ENCODE results near the gene CYGB. TPM values are rescaled to one million over a fixed set of nuclear protein-coding genes. Genes with fewer than 3 reads are reported as not detected.

CYGB gene
- total and polyA plus RNA-seq, 9 of the 15 experiments (the other 6 are each of a cell fraction or from before 2014, with no cell fraction given) = 0.08 to 0.95 (median 0.18) TPM; not detected in 5

GRCh38 chr17:76540381-76541300 is 3.1 kb upstream of the CYGB start:
- 17% methylated on average over 24 of the region's 27 CpGs for WGBS (ENCODE audit: insufficient coverage, low coverage, missing lambda C conversion rate)
- H3K27ac ChIP-seq (ENCODE audit: extremely low read depth, low read depth, low read length) = peak overlapping the region; percentile 65
- POLR2A ChIA-PET = interaction anchor here (0.6 to 3.0 kb wide), 10 partner anchors 11 to 120 kb away, joined by 3 to 26 read pairs (median 4); no protein-coding TSS in a partner anchor
- TF ChIP-seq HDAC2 (IDR thresholded peaks at IDR 0.05) (peak; percentile 31; the same call in 1 of the 2 replicates), SMARCE1 (IDR thresholded peaks at IDR 0.05) (0 out of 2 replicates have a peak, but pooled peaks have one; percentile 14), PHB2 (IDR thresholded peaks at IDR 0.05; ENCODE audit: low read depth) (no peak), HDGF (IDR thresholded peaks at IDR 0.05) (peak; percentile 59), PHB (CRISPR knock-in tag; IDR thresholded peaks at IDR 0.05) (no peak), CUX1 (CRISPR knock-in tag; IDR thresholded peaks at IDR 0.05) (no peak), VEZF1 (CRISPR knock-in tag; IDR thresholded peaks at IDR 0.05) (peak; percentile 83), SIRT6 (IDR thresholded peaks at IDR 0.05; ENCODE audit: low read depth, low read length) (no peak), RB1 (IDR thresholded peaks at IDR 0.05; ENCODE audit: low read depth) (no peak), ZFPM2 (CRISPR knock-in tag; IDR thresholded peaks at IDR 0.05) (no peak), NFRKB (IDR thresholded peaks at IDR 0.05; ENCODE audit: low read depth) (peak; percentile 50; the same call in 1 of the 2 replicates), HNRNPUL1 (IDR thresholded peaks at IDR 0.05; ENCODE audit: low read length) (no peak), NFE2 (IDR thresholded peaks at IDR 0.05; ENCODE audit: low read depth) (peak; percentile 10; the same call in 1 of the 2 replicates), GTF2E2 (tag; IDR thresholded peaks at IDR 0.05) (no peak), ESRRA (IDR thresholded peaks at IDR 0.05; ENCODE audit: borderline replicate concordance, low read depth) (peak; percentile 27; the same call in 1 of the 2 replicates), TCF15 (CRISPR knock-in tag; IDR thresholded peaks at IDR 0.05) (no peak), POLR2A (conservative IDR thresholded peaks at IDR 0.05) (peak; percentile 64)

More at GRCh38 chr17:76540381-76541300, 3.1 kb upstream of the CYGB start:
- CTCF ChIA-PET (ENCODE audit: low intra/inter-chr PET ratio) = interaction anchor here (0.6 to 1.0 kb wide), 3 partner anchors 15 to 141 kb away, joined by 3 to 5 read pairs (median 3); no protein-coding TSS in a partner anchor
- peak overlapping the region; percentile 55 to 89 for H3K9ac ChIP-seq (ENCODE audit: insufficient read depth in 1 of 2, low read depth in 2 of 2, low read length in 2 of 2)
- ATAC-seq (peak; percentile 100), DNase-seq (ENCODE audit: extremely low read depth in 1 of 4, low spot score in 3 of 4) (peak; percentile 97 to 98 (median 98)), FAIRE-seq (peak; percentile 100)
- no peaks in the 10 kb centered on the region for H3K9me1 ChIP-seq (ENCODE audit: control insufficient read depth, insufficient read depth, low read length)
- H3K4me2 ChIP-seq (ENCODE audit: insufficient read depth, low read length) = peak overlapping the region; percentile 74
- in situ Hi-C loops (cut with MboI) (no loop called here), intact Hi-C loops (cut with micrococcal nuclease) (no loop called here)
- H4K20me1 ChIP-seq (replicated peaks; ENCODE audit: control insufficient read depth, insufficient read depth, low read length) = no peaks in the 10 kb centered on the region
- peak overlapping the region; percentile 91 for H2AFZ ChIP-seq (ENCODE audit: low read depth, low read length)
- H3K9me3 ChIP-seq (replicated peaks; ENCODE audit: control insufficient read depth, insufficient read depth, low read depth, low read length) = no peaks in the 10 kb centered on the region
- peaks cover 11 to 56% of the 10 kb centered on the region in 2 experiments; a peak in 4 of 5 replicates for H3K4me1 ChIP-seq (replicated peaks in 1 of 2; ENCODE audit: control insufficient read depth in 2 of 2, insufficient read depth in 2 of 2, low read length in 2 of 2)
- H3K36me3 ChIP-seq (ENCODE audit: control insufficient read depth, insufficient read depth, low read length) = no peaks in the 10 kb centered on the region
- H3K79me2 ChIP-seq (ENCODE audit: control insufficient read depth, insufficient read depth, low read length) = no peaks in the 10 kb centered on the region
- no peaks in the 10 kb centered on the region for H3K27me3 ChIP-seq (ENCODE audit: control insufficient read depth in 2 of 2, insufficient read depth in 2 of 2, low read length in 2 of 2)
- BruUV-seq (replicated peaks) = no TSS peak
- 0 out of 2 replicates have a peak overlapping the region, but pooled peaks have one; percentile 7 for H3K4me3 ChIP-seq

All from K562 (cell line).